NCI-H446 treated with DMSO at 0.1 percent for 48 hours (cell line): ENCODE measurements around the gene CTSG.
"Not testable (repeated sequence)": the region's sequence is repeated elsewhere in the genome, so short reads cannot be mapped to it uniquely, and the experiment has no call there.

Source experiments
- DNase-seq: peaks from one replicate; lab custom pipeline; 2025; lab: John Stamatoyannopoulos, UW

The CTSG gene

GRCh38 chr14:24576182-24576581 is at the start of gene CTSG:
TSS of gene CTSG (minus strand) at chr14:24576250. CDS start at chr14:24576223, 27 bp downstream.
- DNase-seq, result no peak

GRCh38 chr14:24613747-24614146 is 37.7 kb upstream of the CTSG start:
- DNase-seq, result no peak

GRCh38 chr14:24613241-24613640 is 37.2 kb upstream of the CTSG start:
- no peak for DNase-seq

GRCh38 chr14:24612196-24612595 is 36.1 kb upstream of the CTSG start:
- DNase-seq, result no peak

GRCh38 chr14:24609655-24610344 is 33.8 kb upstream of the CTSG start, which contains the start of gene GZMH:
TSS of gene GZMH (minus strand) at chr14:24609685. CDS start at chr14:24609613, 72 bp downstream.
- no peak for DNase-seq

GRCh38 chr14:24607635-24608514 is 31.8 kb upstream of the CTSG start:
- no peak for DNase-seq

- no peak for DNase-seq
Measured at GRCh38 chr14:24607081-24607480, 31.0 kb upstream of the CTSG start.

- no peak for DNase-seq
Measured at GRCh38 chr14:24606297-24606696, 30.2 kb upstream of the CTSG start.

- DNase-seq, result no peak
Measured at GRCh38 chr14:24605435-24606190, 29.6 kb upstream of the CTSG start.

- no peak for DNase-seq
Measured at GRCh38 chr14:24597403-24597802, 21.4 kb upstream of the CTSG start.

- no peak for DNase-seq
Measured at GRCh38 chr14:24595073-24595808, 19.2 kb upstream of the CTSG start.

- not testable (repeated sequence) for DNase-seq
Measured at GRCh38 chr14:24591004-24591403, 15.0 kb upstream of the CTSG start.

- not testable (repeated sequence) for DNase-seq
Measured at GRCh38 chr14:24584402-24584801, 8.4 kb upstream of the CTSG start.

- DNase-seq, result no peak
Measured at GRCh38 chr14:24578558-24578957, 2.5 kb upstream of the CTSG start.

- no peak for DNase-seq
Measured at GRCh38 chr14:24576771-24577170, 721 bp upstream of the CTSG start.

- no peak for DNase-seq
Measured at GRCh38 chr14:24574206-24574774, 1.8 kb downstream of the CTSG start.

- no peak for DNase-seq
Measured at GRCh38 chr14:24566318-24566717, 9.7 kb downstream of the CTSG start.

- no peak for DNase-seq
Measured at GRCh38 chr14:24565766-24566165, 10.3 kb downstream of the CTSG start.

GRCh38 chr14:24563505-24563904 is 12.5 kb downstream of the CTSG start:
- DNase-seq, result no peak

GRCh38 chr14:24556756-24557155 is 19.3 kb downstream of the CTSG start:
- no peak for DNase-seq

- not testable (repeated sequence) for DNase-seq
Measured at GRCh38 chr14:24549064-24549463, 27.0 kb downstream of the CTSG start.
